DOHH2 (cell line): Measurements from ENCODE around the gene MIGA2.
A peak's percentile ranks its signal among the peaks of the same experiment; 100 is the strongest.

Experiments
- H3F3A ChIP-seq: fragments of 200-600 bp; sonication (generic), shearing (Covaris generic); 2 replicates; pipeline ENCODE4 v1.6.0; 2016; ENCODE audit warnings: antibody characterized with exemption, mild to moderate bottlenecking; ENCODE audit not compliant: control insufficient read depth, insufficient read depth
- H3K27ac ChIP-seq: fragments of 200-600 bp; sonication (generic); 2 replicates; pipeline ENCODE4 v1.5.1; 2014; ENCODE audit warnings: low read depth, mild to moderate bottlenecking, low read length, moderate library complexity
- H3K27me3 ChIP-seq: fragments of 200-600 bp; sonication (generic); 2 replicates; pipeline ENCODE4 v1.6.1; 2014; ENCODE audit warnings: mild to moderate bottlenecking, low read length, mixed read lengths; ENCODE audit not compliant: control insufficient read depth
- H3K36me3 ChIP-seq: fragments of 200-600 bp; sonication (generic); 2 replicates; pipeline ENCODE4 v1.6.1; 2014; ENCODE audit warnings: mild to moderate bottlenecking, low read length, moderate library complexity, mixed read lengths; ENCODE audit not compliant: control insufficient read depth
- H3K4me1 ChIP-seq: fragments of 200-600 bp; sonication (generic); 2 replicates; pipeline ENCODE4 v1.6.1; 2014; ENCODE audit warnings: mild to moderate bottlenecking, low read length, mixed read lengths; ENCODE audit not compliant: control insufficient read depth
- H3K4me2 ChIP-seq: fragments of 200-600 bp; sonication (generic); 2 replicates; pipeline ENCODE4 v1.6.0; 2014; ENCODE audit warnings: mild to moderate bottlenecking, low read length, moderate library complexity
- H3K4me3 ChIP-seq: fragments of 200-600 bp; sonication (generic); 2 replicates; pipeline ENCODE4 v1.5.1; 2014; ENCODE audit warnings: mild to moderate bottlenecking, low read length, mixed read lengths
- H3K79me2 ChIP-seq: fragments of 200-600 bp; sonication (generic); 2 replicates; pipeline ENCODE4 v1.6.1; 2014; ENCODE audit warnings: mild to moderate bottlenecking, low read length, mixed read lengths; ENCODE audit not compliant: control insufficient read depth
- H3K9me2 ChIP-seq: fragments of 200-600 bp; sonication (generic); replicated peaks from 2 replicates; pipeline ENCODE4 v1.6.1; 2014; ENCODE audit warnings: mild to moderate bottlenecking, low read length, mixed read lengths; ENCODE audit not compliant: control insufficient read depth
- H3K9me3 ChIP-seq: fragments of 200-600 bp; sonication (generic); 2 replicates; pipeline ENCODE4 v1.6.1; 2014; ENCODE audit warnings: antibody characterized with exemption, low read length, mixed read lengths; ENCODE audit not compliant: control insufficient read depth, insufficient read depth
- H4K20me1 ChIP-seq: fragments of 200-600 bp; sonication (generic); 2 replicates; pipeline ENCODE4 v1.6.0; 2014; ENCODE audit warnings: low read depth, mild to moderate bottlenecking, antibody characterized with exemption, low read length, moderate library complexity; ENCODE audit not compliant: control insufficient read depth, insufficient read depth
- CTCF ChIP-seq: fragments of 200-600 bp; sonication (generic); IDR thresholded peaks from one replicate; pipeline ENCODE4 v1.5.1; 2014; ENCODE audit warnings: antibody characterized with exemption, mild to moderate bottlenecking, low read depth, low read length; ENCODE audit not compliant: poor library complexity, severe bottlenecking
- EZH2phosphoT487 ChIP-seq: fragments of 200-600 bp; sonication (generic); IDR thresholded peaks from 2 replicates; pipeline ENCODE4 v1.6.1; 2017; ENCODE audit warnings: borderline replicate concordance, mild to moderate bottlenecking, antibody characterized with exemption, low read length, moderate library complexity, mixed read lengths

The MIGA2 gene

GRCh38 chr9:129027224-129027684, 9.2 kb upstream of the MIGA2 start:
- no peaks in the 10 kb centered on the region for H3F3A ChIP-seq
- H4K20me1 ChIP-seq, result peaks cover 12% of the 10 kb centered on the region; the same call in 1 of the 2 replicates
- H3K4me3 ChIP-seq, result peak overlapping the region; percentile 93
- peaks cover 22% of the 10 kb centered on the region for H3K4me1 ChIP-seq
- peaks cover 5% of the 10 kb centered on the region for H3K36me3 ChIP-seq
- H3K27ac ChIP-seq, result 0 out of 2 replicates have a peak overlapping the region, but pooled peaks have one; percentile 8
- peaks cover 52% of the 10 kb centered on the region for H3K79me2 ChIP-seq
- TF ChIP-seq CTCF (no peak), EZH2phosphoT487 (no peak)
- peak overlapping the region; percentile 95 for H3K4me2 ChIP-seq
- H3K27me3 ChIP-seq, result no peaks in the 10 kb centered on the region
- no peaks in the 10 kb centered on the region for H3K9me3 ChIP-seq
- no peaks in the 10 kb centered on the region for H3K9me2 ChIP-seq

- peak overlapping the region; percentile 93 for H3K4me3 ChIP-seq
- H4K20me1 ChIP-seq, result peaks cover 12% of the 10 kb centered on the region; the same call in 1 of the 2 replicates
- TF ChIP-seq CTCF (no peak), EZH2phosphoT487 (no peak)
- H3K36me3 ChIP-seq, result peaks cover 4% of the 10 kb centered on the region
- H3K27ac ChIP-seq, result 0 out of 2 replicates have a peak overlapping the region, but pooled peaks have one; percentile 8
- peaks cover 47% of the 10 kb centered on the region for H3K79me2 ChIP-seq
- H3F3A ChIP-seq, result no peaks in the 10 kb centered on the region
- peaks cover 22% of the 10 kb centered on the region for H3K4me1 ChIP-seq
- peak overlapping the region; percentile 95 for H3K4me2 ChIP-seq
- no peaks in the 10 kb centered on the region for H3K27me3 ChIP-seq
- no peaks in the 10 kb centered on the region for H3K9me2 ChIP-seq
- H3K9me3 ChIP-seq, result no peaks in the 10 kb centered on the region
These were observed 8.7 kb upstream of the MIGA2 start for GRCh38 chr9:129027685-129028191.

- Histone ChIP-seq H3K4me1 (peaks cover 22% of the 10 kb centered on the region), H3K9me2 (no peaks in the 10 kb centered on the region), H3K36me3 (peaks cover under 1% of the 10 kb centered on the region), H4K20me1 (peaks cover 11% of the 10 kb centered on the region; the same call in 1 of the 2 replicates), H3K9me3 (no peaks in the 10 kb centered on the region), H3K79me2 (peaks cover 41% of the 10 kb centered on the region), H3K27ac (0 out of 2 replicates have a peak within 1 kb of the TSS, but pooled peaks have one; percentile 8), H3K4me2 (peak within 1 kb of the TSS; percentile 95), H3F3A (no peaks in the 10 kb centered on the region), H3K4me3 (peak within 1 kb of the TSS; percentile 93), H3K27me3 (no peaks in the 10 kb centered on the region)
- TF ChIP-seq CTCF (peak; percentile 70), EZH2phosphoT487 (no peak)
These were observed 8.0 kb upstream of the MIGA2 start, which contains the start of gene SH3GLB2 for GRCh38 chr9:129028192-129028966. SH3GLB2 (minus strand) TSS chr9:129028331; CDS start chr9:129028154, 177 bp downstream.
